Activated B cell treated with CpG ODN at 0.5 μM for 24 hours (primary cell): ENCODE results near the gene EXOC3L1. TPM values are rescaled to one million over a fixed set of nuclear protein-coding genes. Genes with fewer than 3 reads are reported as not detected.

Source experiments
- ATAC-seq: fragments of 200-7000 bp; cut with Tn5 transposase; one replicate; pipeline ENCODE4 v1.10.0; 2021; ENCODE audit warnings: low read depth, mild to moderate bottlenecking, moderate library complexity
- CTCF ChIA-PET: fragments of 350-600 bp; sonication (Branson Sonifier 250); formaldehyde crosslinking; loops from one replicate; lab custom pipeline; 2021; ENCODE audit warnings: antibody characterized with exemption; lab: Charles Lee
- POLR2A ChIA-PET: fragments of 350-600 bp; sonication (Branson Sonifier 250); formaldehyde crosslinking; loops from one replicate; lab custom pipeline; 2021; ENCODE audit warnings: antibody characterized with exemption; lab: Charles Lee
- DNase-seq: peaks from one replicate; pipeline ENCODE4 v3.0.0; 2022
- H3K27ac Mint-ChIP-seq: one replicate; pipeline ENCODE4 v1.8.0; 2020; ENCODE audit warnings: mixed read lengths
- H3K27me3 Mint-ChIP-seq: one replicate; pipeline ENCODE4 v1.8.0; 2021; ENCODE audit warnings: mixed read lengths
- H3K36me3 Mint-ChIP-seq: one replicate; pipeline ENCODE4 v1.8.0; 2021; ENCODE audit warnings: low read depth, mixed read lengths
- H3K4me1 Mint-ChIP-seq: one replicate; pipeline ENCODE4 v1.8.0; 2021; ENCODE audit warnings: mixed read lengths
- H3K4me3 Mint-ChIP-seq: one replicate; pipeline ENCODE4 v1.8.0; 2020; ENCODE audit warnings: mild to moderate bottlenecking, mixed read lengths
- H3K9me3 Mint-ChIP-seq: one replicate; pipeline ENCODE4 v1.8.0; 2020; ENCODE audit warnings: mixed read lengths
- CTCF ChIP-seq: fragments of 200-600 bp; IDR thresholded peaks from one replicate; pipeline ENCODE4 v1.8.0; 2022; ENCODE audit warnings: antibody characterized with exemption, mild to moderate bottlenecking
- intact Hi-C: fragments of 100-400 bp; cut with micrococcal nuclease; formaldehyde crosslinking; loops from one replicate; pipeline ENCODE4 v1.15.1; 2024
- total RNA-seq: library from RNA; stranded (reverse); gene quantifications from 2 replicates; pipeline ENCODE4 v1.2.3, GENCODE V29; 2022

EXOC3L1 gene
- total RNA-seq, 1 donor from 2014 or later: not detected

- Mint-ChIP-seq H3K27ac (no peak overlapping the region), H3K9me3 (no peaks in the 10 kb centered on the region), H3K27me3 (no peaks in the 10 kb centered on the region), H3K4me3 (no peak overlapping the region), H3K4me1 (no peaks in the 10 kb centered on the region), H3K36me3 (peaks cover 44% of the 10 kb centered on the region)
- TF ChIP-seq CTCF: no peak
- POLR2A ChIA-PET: interaction anchor here (0.6 to 4.3 kb wide), 2 partner anchors 9 to 195 kb away, joined by 8 to 25 read pairs; partner anchors contain the start of gene TMEM208
- ATAC-seq: peak; percentile 85
- intact Hi-C loops: no loop called here
- CTCF ChIA-PET: no interaction called here
- DNase-seq: peak; percentile 34
Observed at GRCh38 chr16:67236563-67237395, 46.8 kb upstream of the EXOC3L1 start.

GRCh38 chr16:67235816-67236562 lies 46.1 kb upstream of the EXOC3L1 start:
- no peak overlapping the region for H3K4me3 Mint-ChIP-seq
- no peaks in the 10 kb centered on the region for H3K4me1 Mint-ChIP-seq

GRCh38 chr16:67234180-67234597 lies 44.3 kb upstream of the EXOC3L1 start:
- TF ChIP-seq CTCF: no peak
- DNase-seq (no peak), ATAC-seq (no peak)
- Mint-ChIP-seq H3K36me3 (peaks cover 68% of the 10 kb centered on the region), H3K4me1 (no peaks in the 10 kb centered on the region), H3K27me3 (no peaks in the 10 kb centered on the region), H3K27ac (no peak overlapping the region), H3K4me3 (no peak overlapping the region), H3K9me3 (no peaks in the 10 kb centered on the region)
- intact Hi-C loops: no loop called here
- ChIA-PET POLR2A (interaction anchor here (1.4 kb wide), 1 partner anchor 11 kb away, joined by 3 read pairs; no protein-coding TSS in a partner anchor), CTCF (no interaction called here)

More at GRCh38 chr16:67235816-67236562, 46.1 kb upstream of the EXOC3L1 start:
- no peaks in the 10 kb centered on the region for H3K27me3 Mint-ChIP-seq
- no peak for TF ChIP-seq CTCF
- DNase-seq: no peak
- peaks cover 50% of the 10 kb centered on the region for H3K36me3 Mint-ChIP-seq
- intact Hi-C loops: no loop called here
- ChIA-PET CTCF (no interaction called here), POLR2A (interaction anchor here (0.7 to 4.3 kb wide), 3 partner anchors 8 to 9 kb away, joined by 3 to 25 read pairs (median 5); partner anchors contain the start of gene TMEM208)
- H3K27ac Mint-ChIP-seq: no peak overlapping the region
- H3K9me3 Mint-ChIP-seq: no peaks in the 10 kb centered on the region
- no peak for ATAC-seq

- intact Hi-C loops: no loop called here
- CTCF ChIA-PET: interaction anchor here (1.2 kb wide), 1 partner anchor 11 kb away, joined by 3 read pairs; no protein-coding TSS in a partner anchor
Observed at GRCh38 chr16:67233596-67233995, 43.7 kb upstream of the EXOC3L1 start.

More at GRCh38 chr16:67233596-67233995, 43.7 kb upstream of the EXOC3L1 start:
- Mint-ChIP-seq H3K36me3 (peaks cover 69% of the 10 kb centered on the region), H3K27me3 (no peaks in the 10 kb centered on the region), H3K4me1 (peaks cover 1% of the 10 kb centered on the region), H3K4me3 (no peak overlapping the region), H3K27ac (no peak overlapping the region), H3K9me3 (no peaks in the 10 kb centered on the region)
- DNase-seq (no peak), ATAC-seq (no peak)
- no peak for TF ChIP-seq CTCF
- POLR2A ChIA-PET: interaction anchor here (0.6 to 1.4 kb wide), 2 partner anchors 11 to 570 kb away, joined by 3 to 6 read pairs; no protein-coding TSS in a partner anchor
